ENCODE measurements around the gene PTGER1.

The PTGER1 gene

DNA sequence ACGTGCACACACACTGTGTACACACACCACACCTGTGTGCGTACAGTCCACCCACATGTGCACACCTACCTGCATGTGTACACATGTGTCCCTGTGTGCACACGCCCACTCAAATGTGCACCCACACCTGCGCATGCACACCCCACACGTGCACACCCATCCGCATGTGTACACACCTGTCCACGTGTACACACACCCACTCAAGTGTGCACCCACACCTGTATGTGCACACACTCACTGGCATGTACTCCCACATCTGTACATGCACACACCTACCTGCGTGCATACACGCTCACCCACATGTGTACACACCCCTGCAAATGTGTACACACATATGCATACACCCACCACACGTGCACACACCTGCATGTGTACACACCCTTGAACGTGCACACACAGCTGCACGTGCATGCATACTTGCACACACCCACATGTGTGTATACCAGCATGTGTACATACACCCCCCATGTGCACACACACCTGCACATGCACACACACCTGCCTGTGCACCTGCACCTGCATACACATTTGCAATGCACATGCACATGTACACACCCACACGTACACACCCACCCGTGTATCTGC is 31.4 kb downstream of the PTGER1 start:
- no peak for ATAC-seq
- DNase-seq (ENCODE audit: low spot score in 2 of 2): no peak
- Mint-ChIP-seq H3K4me3 (no peak overlapping the region), H3K9me3 (no peaks in the 10 kb centered on the region), H3K4me1 (peaks cover 35% of the 10 kb centered on the region), H3K27ac (no peak overlapping the region), H3K36me3 (peaks cover 91% of the 10 kb centered on the region)

DNA sequence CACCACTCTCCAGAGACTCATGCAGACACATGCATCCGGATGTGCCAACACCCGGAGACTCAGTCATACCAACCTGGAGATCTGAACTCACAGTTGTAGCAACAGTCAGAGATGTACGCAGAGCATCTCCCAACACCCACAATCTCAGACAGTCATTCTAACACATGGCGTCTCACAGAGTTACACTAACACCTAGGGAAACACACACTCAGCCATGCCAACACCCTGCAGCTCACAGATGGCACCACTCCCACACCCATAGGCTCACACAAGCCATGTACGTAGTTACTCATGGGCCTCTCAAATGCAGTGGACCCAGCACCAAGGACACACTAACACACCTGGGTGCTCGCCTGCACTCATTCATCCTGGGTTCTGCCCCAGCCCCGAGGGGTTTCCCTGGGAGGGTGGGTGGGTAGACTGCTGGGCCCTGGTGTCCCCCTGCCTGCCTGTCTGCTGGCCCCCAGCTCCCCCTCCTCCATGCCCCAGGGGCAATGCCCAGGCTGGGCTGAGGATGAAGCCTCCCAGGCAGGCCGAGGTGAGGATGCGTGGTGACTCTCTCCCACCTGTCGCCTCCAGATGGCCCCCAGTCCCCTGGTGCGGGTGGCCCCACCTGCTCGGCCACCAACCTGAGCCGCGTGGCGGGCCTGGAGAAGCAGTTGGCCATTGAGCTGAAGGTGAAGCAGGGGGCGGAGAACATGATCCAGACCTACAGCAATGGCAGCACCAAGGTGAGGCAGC is 32.1 kb downstream of the PTGER1 start:
- Mint-ChIP-seq H3K9me3 (no peaks in the 10 kb centered on the region), H3K4me3 (no peak overlapping the region), H3K27ac (no peak overlapping the region), H3K4me1 (peaks cover 35% of the 10 kb centered on the region), H3K36me3 (peaks cover 84% of the 10 kb centered on the region)
- DNase-seq (ENCODE audit: low spot score in 2 of 2) (no peak), ATAC-seq (no peak)

DNA sequence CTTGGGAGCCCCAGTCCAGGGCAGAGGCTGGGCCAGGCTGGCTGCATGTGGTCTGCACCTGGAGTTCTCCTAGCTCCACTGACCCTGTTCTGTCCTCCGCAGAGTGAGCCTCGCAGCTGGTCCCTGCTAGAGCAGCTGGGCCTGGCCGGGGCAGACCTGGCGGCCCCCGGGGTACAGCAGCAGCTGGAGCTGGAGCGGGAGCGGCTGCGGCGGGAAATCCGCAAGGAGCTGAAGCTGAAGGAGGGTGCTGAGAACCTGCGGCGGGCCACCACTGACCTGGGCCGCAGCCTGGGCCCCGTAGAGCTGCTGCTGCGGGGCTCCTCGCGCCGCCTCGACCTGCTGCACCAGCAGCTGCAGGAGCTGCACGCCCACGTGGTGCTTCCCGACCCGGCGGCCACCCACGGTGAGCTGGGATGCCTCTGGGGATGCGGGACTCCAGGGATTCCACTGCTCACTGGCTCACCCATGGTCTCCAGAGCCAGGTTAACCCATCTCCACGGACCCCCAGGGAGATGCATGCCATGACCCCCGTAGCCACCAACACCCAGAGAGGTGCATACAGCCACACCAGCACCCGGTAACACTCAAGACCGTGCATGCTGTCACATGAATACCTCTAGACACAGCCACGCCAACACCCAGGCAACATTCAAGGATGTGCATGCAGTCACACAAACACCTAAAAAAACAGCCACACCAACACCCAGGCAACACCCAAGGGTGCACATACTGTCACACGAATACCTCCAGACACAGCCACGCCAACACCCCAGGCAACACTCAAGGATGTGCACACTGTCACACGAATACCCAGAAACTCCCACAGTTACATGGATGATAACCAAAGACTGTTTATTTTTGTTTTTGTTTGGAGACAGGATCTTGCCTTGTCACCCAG is 33.9 kb downstream of the PTGER1 start:
- H3K4me1 Mint-ChIP-seq: peaks cover 35% of the 10 kb centered on the region
- no peak for DNase-seq (ENCODE audit: low spot score in 2 of 2)
- no peak for ATAC-seq
- peak overlapping the region; percentile 99 for H3K27ac Mint-ChIP-seq
- H3K36me3 Mint-ChIP-seq: peaks cover 67% of the 10 kb centered on the region
- H3K4me3 Mint-ChIP-seq: peak overlapping the region; percentile 98
- H3K9me3 Mint-ChIP-seq: no peaks in the 10 kb centered on the region

DNA sequence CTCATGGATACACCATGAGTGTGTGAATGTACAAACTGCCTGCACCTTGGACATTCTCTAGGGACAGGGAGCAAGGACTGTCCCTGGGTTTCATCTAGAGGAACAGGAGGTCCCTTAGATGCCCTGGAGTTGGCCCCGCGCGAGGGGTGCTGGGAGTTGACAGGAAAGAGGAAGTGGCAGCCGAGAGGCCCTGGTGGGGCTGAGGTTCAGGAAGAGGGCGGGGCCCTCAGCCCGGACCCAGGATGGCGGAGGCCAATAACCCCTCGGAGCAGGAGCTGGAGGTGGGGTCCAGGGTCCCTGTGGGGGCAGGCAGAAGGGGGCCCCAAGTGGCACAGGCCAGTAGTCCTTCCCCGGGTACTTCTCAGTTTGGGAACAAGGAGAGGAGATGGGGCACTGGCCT is 35.1 kb downstream of the PTGER1 start:
- Mint-ChIP-seq H3K4me3 (peak overlapping the region; percentile 98), H3K27ac (peak overlapping the region; percentile 99), H3K9me3 (no peaks in the 10 kb centered on the region), H3K36me3 (peaks cover 58% of the 10 kb centered on the region), H3K4me1 (peaks cover 39% of the 10 kb centered on the region)
- peak; percentile 65 to 85 for DNase-seq (ENCODE audit: low spot score in 2 of 2)
- ATAC-seq: peak; percentile 95

DNA sequence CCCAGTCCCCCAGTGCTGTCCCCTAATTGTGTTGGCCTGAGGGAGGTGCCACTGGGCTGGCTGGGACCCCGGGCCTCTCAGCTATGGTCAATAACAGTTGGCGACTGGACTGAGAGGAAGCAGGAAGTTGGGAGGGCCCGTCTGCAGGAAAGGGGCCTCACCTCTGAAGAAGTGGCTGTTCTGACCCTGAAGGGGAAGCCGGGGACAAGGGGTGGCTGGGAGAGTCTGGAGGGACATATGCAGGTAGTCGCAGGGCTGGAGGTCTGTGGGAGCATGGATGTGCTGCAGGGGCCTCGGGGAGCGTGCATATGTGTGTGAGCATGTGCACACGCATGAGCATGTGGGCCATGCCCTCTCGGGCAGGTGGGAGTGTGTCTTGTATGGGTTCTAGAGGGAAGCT is 36.1 kb downstream of the PTGER1 start:
- no peaks in the 10 kb centered on the region for H3K9me3 Mint-ChIP-seq
- no peak for DNase-seq (ENCODE audit: low spot score in 2 of 2)
- peak overlapping the region; percentile 98 for H3K4me3 Mint-ChIP-seq
- peak overlapping the region; percentile 99 for H3K27ac Mint-ChIP-seq
- peaks cover 49% of the 10 kb centered on the region for H3K36me3 Mint-ChIP-seq
- ATAC-seq: no peak
- H3K4me1 Mint-ChIP-seq: peaks cover 41% of the 10 kb centered on the region

DNA sequence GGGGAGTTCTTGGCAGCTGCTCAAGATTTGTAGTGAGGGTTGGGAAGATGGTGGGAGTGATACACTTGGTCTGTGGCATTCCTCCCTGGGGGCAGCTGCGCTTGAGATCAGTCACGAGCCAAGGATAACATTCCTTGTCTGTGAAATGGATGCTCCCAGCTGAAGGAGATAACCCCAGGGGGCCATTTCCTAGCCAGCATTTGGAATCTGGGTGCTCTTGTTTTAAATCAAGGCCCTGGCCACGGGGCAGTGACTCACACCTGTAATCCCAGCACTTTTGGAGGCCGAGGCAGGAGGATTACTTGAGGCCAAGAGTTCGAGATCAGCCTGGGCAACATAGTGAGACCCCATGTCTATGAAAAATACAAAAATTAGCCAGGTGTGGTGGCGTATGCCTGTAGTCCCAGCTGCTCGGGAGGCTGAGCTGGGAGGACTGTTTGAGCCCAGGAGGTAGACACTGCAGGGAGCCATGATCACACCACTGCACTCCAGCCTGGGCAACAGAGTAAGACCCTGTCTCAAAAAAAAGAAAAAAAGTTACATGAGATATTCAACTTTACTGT is 37.5 kb downstream of the PTGER1 start:
- Mint-ChIP-seq H3K4me3 (no peak overlapping the region), H3K36me3 (peaks cover 35% of the 10 kb centered on the region), H3K4me1 (peaks cover 39% of the 10 kb centered on the region), H3K9me3 (no peaks in the 10 kb centered on the region), H3K27ac (peak overlapping the region; percentile 68)
- DNase-seq (ENCODE audit: low spot score in 2 of 2) (no peak), ATAC-seq (no peak)

DNA sequence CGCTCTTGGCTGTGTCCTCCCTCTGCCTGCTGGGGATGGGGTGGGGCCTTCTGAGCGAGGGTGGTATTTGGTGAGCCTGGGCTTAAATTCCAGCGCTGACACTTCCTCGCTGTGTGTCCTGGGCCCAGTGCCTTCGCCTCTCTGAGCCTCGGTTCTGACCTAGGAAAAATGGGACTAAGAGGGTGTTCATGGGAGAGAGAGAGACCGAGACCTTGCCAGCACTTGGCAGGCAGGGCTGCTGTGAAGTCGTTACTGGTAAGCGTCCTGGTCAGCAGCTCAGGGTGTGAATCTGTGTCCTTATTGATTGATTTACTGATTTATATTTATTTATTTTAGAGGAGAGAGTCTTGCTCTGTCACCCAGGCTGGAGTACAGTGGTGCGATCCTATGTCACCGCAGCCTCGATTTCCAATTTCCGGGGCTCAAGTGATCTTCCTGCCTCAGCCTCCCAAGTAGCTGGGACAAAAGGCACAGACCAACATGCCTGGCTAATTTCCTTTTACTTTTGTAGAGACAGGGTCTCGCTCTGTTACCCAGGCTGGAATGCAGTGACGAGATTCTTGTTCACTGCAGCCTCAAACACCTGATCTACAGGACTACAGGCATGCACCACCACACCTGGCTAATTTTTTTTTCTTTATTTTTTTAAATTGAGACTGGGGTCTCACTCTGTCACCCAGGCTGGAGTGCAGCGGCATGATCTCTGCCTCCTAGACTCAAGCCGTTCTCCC is 39.7 kb downstream of the PTGER1 start:
- Mint-ChIP-seq H3K4me3 (peak overlapping the region; percentile 76), H3K9me3 (no peaks in the 10 kb centered on the region), H3K4me1 (peaks cover 52% of the 10 kb centered on the region), H3K36me3 (peaks cover 15% of the 10 kb centered on the region), H3K27ac (peak overlapping the region; percentile 89)
- no peak for ATAC-seq
- no peak for DNase-seq (ENCODE audit: low spot score in 2 of 2)

DNA sequence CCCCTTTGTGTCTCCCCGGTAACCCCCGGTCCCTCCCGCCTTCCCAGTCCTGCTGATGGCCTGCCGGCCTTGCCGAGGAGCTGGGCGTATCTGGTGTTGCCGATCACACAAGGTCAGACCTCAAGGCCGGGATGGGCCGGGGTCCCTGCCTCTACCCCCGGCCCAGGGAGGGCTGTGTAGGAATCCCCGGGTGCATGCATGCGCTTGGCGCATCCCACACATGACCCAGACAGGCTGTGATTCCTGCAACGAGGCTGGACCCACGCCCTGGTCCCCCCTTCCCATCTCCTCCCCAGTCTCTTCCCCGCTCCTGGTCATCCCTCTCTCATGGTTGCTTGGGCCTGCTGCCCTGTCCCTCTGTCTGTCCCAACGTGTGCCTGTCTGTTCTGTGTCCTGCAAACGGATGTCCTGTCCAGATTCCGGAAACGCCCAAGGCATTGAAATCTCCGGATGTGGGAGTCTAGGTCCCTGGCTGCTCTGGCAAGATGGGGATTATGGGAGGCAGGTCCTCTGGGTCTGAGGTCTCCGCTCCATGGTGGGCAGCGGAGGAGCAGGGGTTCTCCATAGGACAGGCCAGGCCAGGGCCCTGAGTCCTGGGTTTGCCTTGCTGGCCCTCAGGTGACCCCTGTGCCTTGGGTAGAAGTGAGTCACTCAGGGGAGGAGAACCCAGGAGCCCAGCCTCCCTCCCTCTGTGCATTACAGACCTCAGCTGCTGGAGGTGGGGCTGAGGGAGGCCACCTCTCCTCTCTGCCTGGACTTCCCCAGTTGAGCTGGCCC is 40.4 kb downstream of the PTGER1 start:
- H3K27ac Mint-ChIP-seq: peak overlapping the region; percentile 89
- DNase-seq (ENCODE audit: low spot score in 2 of 2) (no peak), ATAC-seq (peak; percentile 91)
- H3K36me3 Mint-ChIP-seq: peaks cover 8% of the 10 kb centered on the region
- peak overlapping the region; percentile 76 for H3K4me3 Mint-ChIP-seq
- H3K9me3 Mint-ChIP-seq: no peaks in the 10 kb centered on the region
- peaks cover 45% of the 10 kb centered on the region for H3K4me1 Mint-ChIP-seq

DNA sequence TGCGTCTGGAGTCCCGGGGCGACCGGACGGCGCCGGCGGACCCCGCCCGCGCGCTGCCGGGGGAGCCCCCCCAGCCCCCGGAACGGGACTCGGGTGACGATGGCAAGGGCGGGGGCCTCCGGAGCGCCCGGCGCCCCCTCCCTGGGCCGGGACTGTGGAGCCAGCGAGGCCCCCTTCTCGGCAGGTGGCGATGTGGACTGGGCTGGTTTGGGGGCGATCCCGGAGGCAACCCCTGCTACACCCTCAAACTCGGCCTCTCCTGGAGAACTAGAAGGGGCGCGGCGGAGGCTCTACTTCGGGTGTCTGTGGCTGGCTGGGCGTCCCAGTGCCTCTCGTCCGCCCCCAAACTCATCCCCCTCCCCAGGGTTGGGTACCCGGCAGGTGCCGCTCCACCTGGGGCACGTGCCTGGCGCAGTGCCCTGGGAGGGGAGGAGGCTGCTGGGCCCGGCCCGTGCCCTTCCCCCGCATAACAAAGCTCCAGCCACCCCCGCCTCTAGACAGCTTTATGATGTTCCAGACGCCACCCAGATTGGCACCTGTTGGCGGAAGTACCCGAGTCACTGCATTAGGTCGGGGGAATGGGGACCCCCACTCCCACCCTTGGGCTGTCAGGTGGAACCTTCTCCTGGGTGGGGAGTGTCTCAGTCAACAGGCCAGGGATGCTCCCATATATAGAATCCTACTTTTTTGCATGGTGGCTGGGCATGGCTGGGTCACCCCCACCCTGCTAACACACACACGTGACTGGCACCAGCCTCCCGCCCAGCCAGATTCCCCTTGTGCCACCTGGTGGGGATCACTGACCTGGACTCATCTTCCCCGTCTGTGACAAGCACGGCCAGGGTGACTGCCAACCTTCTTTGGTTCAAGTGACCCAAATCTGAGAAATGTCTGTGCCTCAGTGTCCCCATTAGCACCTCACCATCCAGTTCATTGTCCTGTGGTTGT is 41.3 kb downstream of the PTGER1 start:
- peak overlapping the region; percentile 76 for H3K4me3 Mint-ChIP-seq
- peaks cover 36% of the 10 kb centered on the region for H3K4me1 Mint-ChIP-seq
- DNase-seq (ENCODE audit: low spot score in 2 of 2): peak in 1 of 2 donors; percentile 66
- H3K36me3 Mint-ChIP-seq: peaks cover 5% of the 10 kb centered on the region
- peak; percentile 33 for ATAC-seq
- peak overlapping the region; percentile 89 for H3K27ac Mint-ChIP-seq
- H3K9me3 Mint-ChIP-seq: no peaks in the 10 kb centered on the region

DNA sequence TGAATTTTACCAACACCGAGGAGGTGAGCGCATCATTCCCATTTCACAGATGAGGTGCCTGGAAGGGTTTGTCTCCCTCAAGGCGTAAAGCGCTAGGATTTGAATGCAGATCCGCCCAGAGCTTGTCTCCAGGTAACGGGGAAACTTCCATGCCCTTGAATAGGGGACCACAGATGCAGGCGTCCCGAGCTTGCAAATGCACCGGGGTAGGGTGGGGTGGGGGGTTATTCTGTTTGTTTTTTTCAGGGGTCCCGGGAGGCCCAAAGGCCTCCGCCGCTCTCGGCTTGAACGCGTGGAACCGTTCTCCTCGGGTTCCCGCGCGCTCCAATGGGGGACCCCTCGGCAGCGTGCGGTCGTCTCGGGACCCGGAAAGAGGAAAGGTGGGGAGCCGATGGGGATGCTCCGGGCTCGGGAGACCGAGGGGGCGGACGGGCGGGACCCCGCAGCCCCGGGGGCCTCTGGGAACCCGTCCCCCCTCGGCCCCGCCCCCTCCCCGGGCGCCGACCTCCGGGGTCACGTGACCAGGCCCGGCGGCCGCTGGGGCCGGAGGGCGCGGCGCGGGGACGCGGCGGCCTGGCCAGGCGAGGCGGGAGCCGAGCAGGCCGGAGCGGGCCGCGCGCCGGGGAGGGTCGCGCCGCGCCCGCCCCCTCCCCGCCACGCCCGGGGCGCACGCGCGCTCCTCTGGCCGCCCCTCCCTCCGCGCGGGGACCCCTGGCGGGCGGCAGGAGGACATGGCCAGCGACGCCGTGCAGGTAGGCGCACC is 42.2 kb downstream of the PTGER1 start, which contains the start of gene PKN1:
TSS of gene PKN1 (plus strand) at position 516 of the 763 bp plus-strand sequence. CDS start at position 732, 216 bp downstream.
- Mint-ChIP-seq H3K4me3 (peak within 1 kb of the TSS; percentile 76), H3K36me3 (peaks cover 5% of the 10 kb centered on the region), H3K4me1 (peaks cover 34% of the 10 kb centered on the region), H3K27ac (peak within 1 kb of the TSS; percentile 89), H3K9me3 (no peaks in the 10 kb centered on the region)
- DNase-seq (ENCODE audit: low spot score in 2 of 2) (peak; percentile 58 to 83), ATAC-seq (peak; percentile 42)

DNA sequence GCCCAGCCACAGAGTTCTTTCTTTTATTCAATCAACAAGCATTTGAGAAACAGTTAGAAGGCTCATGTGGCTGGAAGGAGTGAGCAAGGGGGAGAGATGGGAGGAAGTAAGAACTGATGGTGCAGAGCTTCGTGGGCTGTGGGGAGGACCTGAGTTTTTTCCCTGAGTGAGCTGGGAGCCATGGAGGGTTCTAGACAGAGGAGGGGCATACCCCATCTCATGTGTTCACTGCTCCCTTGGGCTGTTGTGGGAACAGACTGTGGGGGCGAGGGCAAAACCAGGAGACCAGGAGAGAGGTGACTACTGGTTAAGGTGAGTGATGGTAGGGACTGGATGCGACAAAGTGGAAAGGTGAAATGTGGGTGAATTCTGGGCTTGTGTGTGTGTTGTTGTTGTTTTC is 44.4 kb downstream of the PTGER1 start:
- no peak overlapping the region for H3K27ac Mint-ChIP-seq
- no peak overlapping the region for H3K4me3 Mint-ChIP-seq
- peaks cover 34% of the 10 kb centered on the region for H3K4me1 Mint-ChIP-seq
- H3K36me3 Mint-ChIP-seq: peaks cover 5% of the 10 kb centered on the region
- no peaks in the 10 kb centered on the region for H3K9me3 Mint-ChIP-seq
- ATAC-seq (no peak), DNase-seq (ENCODE audit: low spot score in 2 of 2) (no peak)

DNA sequence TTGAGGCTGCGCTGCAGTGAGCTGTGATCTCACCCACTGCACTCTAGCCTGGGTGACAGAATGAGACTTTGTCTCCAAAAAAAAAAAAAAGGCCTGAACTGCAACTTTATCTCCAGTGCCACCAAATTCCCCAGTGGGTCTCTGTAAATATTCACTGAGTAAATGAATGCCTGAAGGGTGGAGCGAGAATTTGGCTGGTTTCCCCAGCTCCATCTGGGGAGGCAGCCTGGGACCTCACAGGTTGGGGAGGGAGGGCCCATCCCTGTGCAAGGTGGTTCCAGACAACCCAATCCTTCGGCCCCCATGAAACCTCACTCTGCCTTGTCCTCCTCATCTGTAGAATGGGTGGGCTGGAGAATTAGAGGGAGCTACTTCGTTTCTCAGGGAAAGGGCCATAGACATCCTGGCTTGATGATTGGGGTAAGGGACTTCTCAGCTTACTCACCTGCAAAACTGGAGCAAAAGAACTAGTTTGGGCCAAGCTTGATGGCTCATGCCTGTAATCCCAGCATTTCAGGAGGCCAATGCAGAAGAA is 46.2 kb downstream of the PTGER1 start:
- Mint-ChIP-seq H3K27ac (no peak overlapping the region), H3K9me3 (no peaks in the 10 kb centered on the region), H3K36me3 (no peaks in the 10 kb centered on the region), H3K4me3 (no peak overlapping the region), H3K4me1 (peaks cover 19% of the 10 kb centered on the region)
- DNase-seq (ENCODE audit: low spot score in 2 of 2): no peak
- no peak for ATAC-seq

Data from stimulated activated effector memory CD8-positive, alpha-beta T cell treated with anti-CD3 and anti-CD28 coated beads, Interleukin-12 subunit alpha, Interleukin-12 subunit beta, amount 100 ng/mL, for 72 hours (primary cell).